ENCODE data around the gene SLC38A3. TPM values are rescaled to one million over a fixed set of nuclear protein-coding genes. Genes with fewer than 3 reads are reported as not detected.
A peak's percentile ranks its signal among the peaks of the same experiment; 100 is the strongest.

The SLC38A3 gene
- total and polyA plus RNA-seq, 2 experiments from 2014 or later: 13.4 to 14.7 TPM

DNA sequence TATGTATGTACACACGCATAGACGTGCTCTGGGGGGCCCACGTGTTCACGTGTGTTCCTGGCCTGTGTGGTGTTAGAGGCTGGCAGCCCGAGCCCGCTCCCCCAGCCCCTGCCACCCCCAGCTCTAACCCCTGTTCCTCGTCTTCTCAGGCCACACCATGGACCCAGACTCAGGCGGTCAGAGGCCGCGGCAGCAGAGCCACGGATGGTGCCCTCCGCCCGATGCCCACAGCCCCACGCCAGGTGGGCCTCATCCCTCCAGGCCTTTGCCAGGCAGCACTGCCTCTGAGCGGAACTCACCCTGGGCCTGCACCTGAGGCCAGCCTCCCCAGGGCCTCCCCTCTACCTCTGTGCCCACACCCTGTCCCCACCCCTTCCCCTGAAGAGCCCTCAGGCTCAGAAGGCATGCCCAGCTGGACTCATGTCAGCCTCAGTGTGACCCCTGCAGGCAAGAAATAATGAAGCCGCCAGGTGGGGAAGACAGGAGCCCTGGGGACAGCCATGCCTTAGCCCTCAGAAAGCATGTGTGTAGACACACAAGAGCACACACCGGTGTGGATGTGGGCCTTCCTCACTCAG is 30.0 kb upstream of the SLC38A3 start:
- Histone ChIP-seq H3K27me3 (no peaks in the 10 kb centered on the region), H3K36me3 (no peaks in the 10 kb centered on the region), H3K9me3 (ENCODE audit: low read depth) (no peaks in the 10 kb centered on the region), H3K27ac (no peak overlapping the region), H3K4me1 (ENCODE audit: low read depth) (no peaks in the 10 kb centered on the region), H3K4me3 (no peak overlapping the region)
- DNase-seq (ENCODE audit: low read depth in 1 of 2, low spot score in 1 of 2): no peak
- TF ChIP-seq CTCF (IDR thresholded peaks at IDR 0.05; ENCODE audit: low read depth, low read length): no peak

DNA sequence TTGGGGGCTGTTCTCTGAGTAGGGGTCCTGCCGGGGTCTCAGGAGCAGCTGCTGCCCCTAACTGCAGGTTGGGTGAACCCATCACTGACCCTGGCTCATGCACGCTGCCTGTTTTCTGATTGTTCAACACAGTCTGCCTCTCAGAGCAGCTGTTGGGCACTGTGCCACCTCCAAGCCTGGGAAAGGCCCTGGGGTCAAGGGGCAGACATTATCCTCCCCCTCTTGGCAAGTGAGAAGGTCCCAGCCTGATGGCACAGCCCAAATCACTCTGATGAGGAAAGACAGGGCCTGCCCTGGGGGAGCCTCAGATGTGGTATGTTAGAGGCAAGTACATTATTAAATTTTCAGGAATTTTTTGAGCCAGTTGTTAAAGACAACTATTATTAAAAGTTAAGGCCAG is 27.7 kb upstream of the SLC38A3 start:
- H3K27me3 ChIP-seq: no peaks in the 10 kb centered on the region
- no peaks in the 10 kb centered on the region for H3K9me3 ChIP-seq (ENCODE audit: low read depth)
- H3K4me1 ChIP-seq (ENCODE audit: low read depth): peaks cover 9% of the 10 kb centered on the region
- no peak overlapping the region for H3K4me3 ChIP-seq
- TF ChIP-seq CTCF (IDR thresholded peaks at IDR 0.05; ENCODE audit: low read depth, low read length): no peak
- H3K36me3 ChIP-seq: no peaks in the 10 kb centered on the region
- H3K27ac ChIP-seq: no peak overlapping the region
- DNase-seq (ENCODE audit: low read depth in 1 of 2, low spot score in 1 of 2): no peak

DNA sequence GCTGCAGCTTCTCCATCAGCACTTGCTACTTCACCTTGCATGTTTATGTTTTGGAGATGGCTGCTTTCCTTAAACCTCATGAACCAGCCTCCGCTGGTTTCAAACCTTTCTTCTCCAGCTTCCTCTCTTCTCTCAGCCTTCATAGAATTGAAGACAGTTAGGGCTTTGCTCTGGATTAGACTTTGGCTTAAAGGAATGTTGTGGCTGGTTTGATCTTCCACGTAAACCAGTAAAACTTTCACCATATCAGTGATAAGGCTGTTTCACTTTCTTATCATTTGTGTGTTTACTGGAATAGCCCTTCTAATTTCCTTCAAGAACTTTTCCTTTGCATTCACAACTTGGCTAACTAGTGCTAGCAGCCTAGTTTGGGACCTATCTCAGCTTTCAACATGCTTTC is 25.4 kb upstream of the SLC38A3 start:
- H3K27me3 ChIP-seq: no peaks in the 10 kb centered on the region
- H3K4me3 ChIP-seq: no peak overlapping the region
- H3K27ac ChIP-seq: no peak overlapping the region
- no peaks in the 10 kb centered on the region for H3K36me3 ChIP-seq
- no peak for TF ChIP-seq CTCF (IDR thresholded peaks at IDR 0.05; ENCODE audit: low read depth, low read length)
- H3K4me1 ChIP-seq (ENCODE audit: low read depth): peaks cover 16% of the 10 kb centered on the region
- DNase-seq (ENCODE audit: low read depth in 1 of 2, low spot score in 1 of 2): no peak
- no peaks in the 10 kb centered on the region for H3K9me3 ChIP-seq (ENCODE audit: low read depth)

GRCh38 chr3:50181985-50182384 is 23.1 kb upstream of the SLC38A3 start:
- Histone ChIP-seq H3K4me1 (ENCODE audit: low read depth) (peaks cover 16% of the 10 kb centered on the region), H3K27me3 (no peaks in the 10 kb centered on the region), H3K27ac (peak overlapping the region; percentile 58), H3K36me3 (no peaks in the 10 kb centered on the region), H3K4me3 (no peak overlapping the region), H3K9me3 (ENCODE audit: low read depth) (no peaks in the 10 kb centered on the region)
- no peak for TF ChIP-seq CTCF (IDR thresholded peaks at IDR 0.05; ENCODE audit: low read depth, low read length)
- no peak for DNase-seq (ENCODE audit: low read depth in 1 of 2, low spot score in 1 of 2)

GRCh38 chr3:50182533-50183099 is 22.5 kb upstream of the SLC38A3 start:
- no peak for DNase-seq (ENCODE audit: low read depth in 1 of 2, low spot score in 1 of 2)
- Histone ChIP-seq H3K4me3 (no peak overlapping the region), H3K27ac (peak overlapping the region; percentile 58), H3K36me3 (no peaks in the 10 kb centered on the region), H3K27me3 (no peaks in the 10 kb centered on the region), H3K4me1 (ENCODE audit: low read depth) (peaks cover 16% of the 10 kb centered on the region), H3K9me3 (ENCODE audit: low read depth) (no peaks in the 10 kb centered on the region)
- TF ChIP-seq CTCF (IDR thresholded peaks at IDR 0.05; ENCODE audit: low read depth, low read length): no peak

Data from cardiac muscle cell (in vitro differentiated cells and primary cell).